Stimulated activated CD4-positive, alpha-beta T cell treated with anti-CD3 and anti-CD28 coated beads, Interleukin-2, amount 100 ng/mL, for 24 hours (primary cell): ENCODE results near the gene ZNF593OS.
A peak's percentile ranks its signal among the peaks of the same experiment; 100 is the strongest.

Experiments
- DNase-seq, 2 donors: peaks; one replicate each; pipeline ENCODE4 v3.0.0-alpha.2; 2020

ZNF593OS gene

GRCh38 chr1:26158908-26159742, 12.5 kb downstream of the ZNF593OS start, which contains the start of gene FAM110D:
Gene FAM110D (plus strand): TSS chr1:26159079. CDS start chr1:26161292, 2,213 bp downstream.
- no peak for DNase-seq

- DNase-seq, result no peak
Measured at GRCh38 chr1:26158271-26158907, 13.2 kb downstream of the ZNF593OS start.

GRCh38 chr1:26156285-26157038, 15.2 kb downstream of the ZNF593OS start:
- no peak for DNase-seq

DNA sequence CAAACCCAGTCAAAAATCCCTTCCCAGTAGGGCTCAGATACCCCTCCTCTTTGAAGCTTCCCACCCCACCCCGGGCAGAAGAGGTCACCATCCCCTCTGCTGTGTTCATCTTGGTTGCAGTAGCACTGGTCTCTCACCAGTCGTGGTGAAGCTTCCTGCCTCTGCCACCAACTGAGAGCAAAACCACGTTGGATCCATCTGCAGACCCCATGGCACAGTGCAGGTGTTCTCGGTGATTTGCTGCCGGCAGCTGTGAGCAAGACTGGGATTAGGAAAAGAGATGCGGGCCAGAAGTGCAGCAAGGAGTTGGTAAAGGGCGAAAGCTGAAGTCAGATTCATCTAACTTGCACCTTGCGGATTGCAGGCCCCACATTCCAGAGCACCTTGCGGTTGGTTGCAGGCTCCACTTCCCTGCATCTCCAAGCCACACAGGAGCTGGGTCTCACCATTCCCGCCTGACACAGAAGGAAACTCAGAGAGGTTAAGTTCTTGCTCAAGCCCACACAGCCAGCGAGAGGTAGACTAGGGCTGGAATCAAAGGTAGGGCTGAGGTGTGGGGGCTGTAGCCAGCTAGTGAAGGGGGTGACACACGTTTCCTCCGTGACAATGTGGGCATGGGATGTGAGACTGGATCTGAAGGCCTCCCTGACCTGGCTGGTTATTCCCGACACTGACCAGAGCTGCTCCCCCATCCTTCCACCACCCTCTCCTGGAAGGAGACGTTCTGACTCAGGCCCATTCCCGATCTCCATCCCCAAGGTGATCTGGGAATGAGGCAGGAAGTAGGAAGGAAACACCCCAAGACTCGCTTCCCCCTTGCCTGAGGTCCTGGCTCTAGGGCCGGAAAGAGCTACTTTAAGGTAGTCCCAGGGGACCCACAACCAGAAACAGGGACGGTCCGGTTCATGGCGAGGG, 16.0 kb downstream of the ZNF593OS start:
- no peak for DNase-seq

- no peak for DNase-seq
Measured at GRCh38 chr1:26154750-26155149, 16.9 kb downstream of the ZNF593OS start.

GRCh38 chr1:26153966-26154532, 17.6 kb downstream of the ZNF593OS start:
- no peak for DNase-seq

DNA sequence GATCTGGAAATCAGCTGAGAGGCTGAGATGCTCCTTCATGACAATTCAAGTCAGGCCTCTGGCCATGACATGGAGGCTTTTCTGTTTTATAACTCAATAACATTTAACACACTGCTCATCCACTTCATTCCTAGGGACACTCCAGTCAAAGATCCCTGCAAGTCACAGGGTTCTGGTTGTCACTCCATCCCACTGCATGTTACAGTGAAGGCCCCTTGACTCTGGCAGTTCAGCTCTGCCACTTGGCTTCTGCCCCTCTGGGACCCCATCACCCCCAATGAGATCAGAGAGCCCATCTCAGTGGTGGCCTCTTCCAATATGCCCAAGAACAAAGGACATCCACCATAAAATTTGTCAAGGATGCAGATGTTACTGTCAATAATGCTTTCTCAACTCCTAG, 22.7 kb downstream of the ZNF593OS start:
- no peak for DNase-seq

GRCh38 chr1:26145960-26146294, 25.7 kb downstream of the ZNF593OS start:
- DNase-seq, result no peak

DNA sequence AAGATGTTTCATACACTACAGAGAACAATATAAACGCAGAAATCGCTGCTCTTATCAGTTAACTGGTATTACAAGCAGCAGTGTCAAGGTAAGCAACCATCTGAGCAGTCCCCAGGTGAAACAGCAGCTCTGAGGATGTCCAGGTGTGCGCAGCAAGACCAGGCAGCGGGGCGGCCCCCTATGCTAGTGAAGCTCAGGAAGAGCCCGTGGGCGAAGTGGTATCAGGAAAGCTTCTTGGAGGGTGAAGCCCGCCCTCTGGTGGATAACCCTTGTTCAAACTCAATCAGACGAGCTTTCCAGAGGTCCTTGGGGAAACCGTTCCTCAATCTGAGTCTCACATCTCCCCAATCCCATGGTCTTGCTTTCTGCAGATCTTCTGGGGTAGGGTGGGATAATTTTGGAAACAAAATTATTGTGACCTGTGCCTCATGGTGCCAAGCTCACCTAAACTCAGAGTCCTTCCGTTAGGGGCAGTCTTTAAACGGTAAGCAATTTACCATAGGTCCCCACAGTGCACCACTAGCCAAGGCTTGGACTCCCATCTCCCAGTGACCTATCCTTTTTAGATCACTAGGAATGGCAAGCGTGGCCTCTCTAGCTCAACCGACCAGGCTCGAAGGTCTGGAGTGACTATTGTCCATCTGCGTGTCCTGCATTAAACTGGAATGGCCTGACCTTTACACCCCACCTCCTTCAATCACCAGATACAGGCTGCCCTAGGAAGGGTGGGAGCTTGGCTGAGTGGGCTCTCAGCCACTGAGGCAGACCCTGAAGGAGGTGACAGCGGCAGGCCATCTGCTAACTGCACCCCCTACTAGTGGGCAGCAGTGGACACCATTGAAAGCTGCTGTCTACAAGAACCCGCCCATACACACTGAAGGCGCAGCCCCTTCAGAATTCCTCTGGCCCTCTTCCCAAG, 26.3 kb downstream of the ZNF593OS start:
- DNase-seq, result peak; percentile 74 to 75

- DNase-seq, result no peak
Measured at GRCh38 chr1:26142159-26142558, 29.5 kb downstream of the ZNF593OS start.

- no peak for DNase-seq
Measured at GRCh38 chr1:26138974-26139558, 32.6 kb downstream of the ZNF593OS start.

DNA sequence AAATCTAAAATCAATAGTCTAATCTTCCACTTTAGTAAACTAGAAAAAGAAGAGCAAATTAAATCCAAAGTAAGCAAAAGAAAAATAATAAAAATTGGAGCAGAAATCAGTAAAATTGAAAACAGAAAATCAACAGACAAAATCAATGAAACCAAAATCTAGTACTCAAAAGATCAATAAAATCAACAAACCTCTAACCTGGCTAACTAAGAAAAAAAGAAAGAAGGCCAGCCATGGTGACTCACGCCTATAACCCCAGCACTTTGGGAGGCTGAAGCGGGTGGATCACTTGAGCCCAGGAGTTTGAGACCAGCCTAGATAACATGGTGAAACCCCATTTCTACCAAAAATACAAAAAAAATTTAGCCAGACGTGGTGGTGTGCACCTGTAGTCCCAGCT, 37.2 kb downstream of the ZNF593OS start:
- no peak for DNase-seq

- DNase-seq, result no peak
Measured at GRCh38 chr1:26132834-26133167, 38.8 kb downstream of the ZNF593OS start.

- DNase-seq, result no peak
Measured at GRCh38 chr1:26132128-26132833, 39.4 kb downstream of the ZNF593OS start.

GRCh38 chr1:26130695-26131094, 40.9 kb downstream of the ZNF593OS start:
- DNase-seq, result no peak

DNA sequence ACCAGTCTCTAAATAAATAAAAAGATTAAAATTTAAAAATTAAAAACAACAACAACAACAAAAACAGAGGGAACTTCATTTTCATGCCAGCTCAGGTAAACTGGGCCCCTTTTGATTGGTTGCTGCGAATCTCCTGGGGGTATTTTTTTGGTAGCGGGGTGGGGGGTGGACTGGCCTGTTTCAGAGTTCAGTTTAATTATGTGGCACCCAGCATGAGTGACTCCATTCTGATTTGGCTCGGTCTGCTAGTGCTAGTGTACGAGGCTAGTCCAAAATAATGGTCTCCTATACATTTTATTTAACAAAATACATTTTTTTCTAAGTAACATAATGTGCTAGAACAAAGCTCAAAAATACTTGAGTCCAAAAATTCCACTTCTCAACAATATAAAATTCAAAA, 41.9 kb downstream of the ZNF593OS start:
- DNase-seq, result no peak

- no peak for DNase-seq
Measured at GRCh38 chr1:26127235-26128163, 44.1 kb downstream of the ZNF593OS start.

- DNase-seq, result peak; percentile 12 to 32
Measured at GRCh38 chr1:26126321-26127084, 45.1 kb downstream of the ZNF593OS start.
